ENCODE data around the gene CCDC112.

CCDC112 gene

DNA sequence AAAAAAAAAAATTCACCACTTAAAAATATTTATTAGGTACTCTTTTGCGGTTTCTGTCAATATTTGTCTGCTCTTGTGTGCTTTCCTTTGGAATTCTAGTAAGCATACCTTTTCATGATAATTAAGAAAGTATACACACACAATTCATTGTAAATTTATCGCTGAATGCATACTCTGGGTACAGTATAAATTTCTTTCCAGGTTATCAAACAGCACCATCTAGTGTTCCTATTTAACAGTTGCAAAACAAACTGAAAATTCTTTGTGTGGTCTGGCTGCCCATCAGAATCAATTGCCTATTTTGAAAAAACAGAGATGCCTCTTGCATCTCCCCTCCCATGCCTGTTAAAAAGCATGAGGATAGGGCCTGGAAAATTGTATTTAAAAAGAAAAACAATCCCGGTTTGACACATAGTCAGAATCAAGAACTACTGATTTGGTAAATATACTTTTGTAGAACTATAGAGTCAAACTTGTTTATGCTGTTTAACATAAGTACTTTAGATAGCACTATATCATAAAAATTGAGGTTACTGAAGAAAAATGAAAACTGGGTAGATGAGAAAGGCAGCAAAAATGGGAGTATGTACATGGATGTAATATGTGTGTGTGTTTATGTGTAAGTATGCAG is 50.0 kb downstream of the CCDC112 start:
- Mint-ChIP-seq H3K4me3 (no peak overlapping the region), H3K9me3 (no peaks in the 10 kb centered on the region), H3K27ac (no peak overlapping the region), H3K36me3 (peaks cover 7% of the 10 kb centered on the region), H3K4me1 (peaks cover 37% of the 10 kb centered on the region), H3K27me3 (no peaks in the 10 kb centered on the region)

DNA sequence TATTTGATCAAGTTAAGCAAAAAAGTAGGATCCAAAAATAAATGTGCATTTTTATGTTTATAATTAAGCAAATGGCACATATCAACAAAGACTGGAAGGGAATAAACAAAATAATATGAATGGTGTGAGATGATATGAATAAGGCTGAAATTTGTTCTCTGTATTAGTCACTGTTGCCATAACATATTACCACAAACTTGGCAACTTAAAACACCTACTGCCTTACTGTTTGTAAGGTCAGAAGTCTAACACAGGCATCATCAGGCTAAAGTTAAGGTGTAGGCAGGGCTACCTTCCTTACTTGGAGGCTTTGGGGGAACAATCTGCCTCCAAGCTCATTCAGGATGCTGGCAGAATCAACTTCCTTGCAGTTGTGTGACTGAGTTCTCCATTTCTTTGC is 53.0 kb downstream of the CCDC112 start:
- peaks cover 10% of the 10 kb centered on the region for H3K36me3 Mint-ChIP-seq
- H3K9me3 Mint-ChIP-seq = no peaks in the 10 kb centered on the region
- H3K4me1 Mint-ChIP-seq = peaks cover 24% of the 10 kb centered on the region
- H3K27me3 Mint-ChIP-seq = no peaks in the 10 kb centered on the region
- H3K27ac Mint-ChIP-seq = no peak overlapping the region
- no peak overlapping the region for H3K4me3 Mint-ChIP-seq

DNA sequence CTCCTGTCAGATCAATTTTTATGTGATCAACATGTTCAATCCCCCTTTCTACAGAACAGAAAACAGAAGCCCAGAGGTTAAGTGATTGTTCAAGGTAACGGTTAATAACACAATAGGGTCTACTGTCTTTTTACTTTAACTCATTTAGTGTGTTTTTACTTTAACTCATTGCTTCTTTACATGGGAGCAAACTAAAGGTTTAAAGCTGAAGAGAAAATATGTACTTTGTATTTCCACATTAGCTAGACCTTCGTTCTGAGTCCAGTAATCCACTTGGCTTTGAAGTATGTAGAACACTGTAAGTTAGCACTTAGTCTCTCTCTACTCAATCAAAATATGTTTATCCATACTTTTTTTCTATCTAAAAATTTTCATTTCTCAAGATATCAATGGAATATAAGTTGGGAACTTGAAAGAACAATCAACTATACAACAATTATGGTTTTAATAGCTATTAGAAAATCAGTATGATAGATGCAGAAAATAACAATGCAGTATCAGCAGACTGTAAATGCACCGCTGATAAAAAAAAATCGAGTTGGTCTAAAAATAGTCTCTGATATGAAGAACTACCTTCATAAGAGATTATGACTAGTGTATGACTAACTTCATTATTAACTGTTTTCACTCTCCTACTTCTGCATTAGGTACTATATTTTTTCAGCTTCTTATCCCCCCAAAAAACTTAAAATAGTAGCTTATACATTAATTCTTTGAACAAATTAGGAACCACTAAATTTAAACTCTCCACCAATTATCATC is 54.4 kb downstream of the CCDC112 start:
- peaks cover 24% of the 10 kb centered on the region for H3K4me1 Mint-ChIP-seq
- peaks cover 13% of the 10 kb centered on the region for H3K36me3 Mint-ChIP-seq
- H3K9me3 Mint-ChIP-seq = no peaks in the 10 kb centered on the region
- H3K4me3 Mint-ChIP-seq = no peak overlapping the region
- no peaks in the 10 kb centered on the region for H3K27me3 Mint-ChIP-seq
- peak overlapping the region; percentile 43 for H3K27ac Mint-ChIP-seq

DNA sequence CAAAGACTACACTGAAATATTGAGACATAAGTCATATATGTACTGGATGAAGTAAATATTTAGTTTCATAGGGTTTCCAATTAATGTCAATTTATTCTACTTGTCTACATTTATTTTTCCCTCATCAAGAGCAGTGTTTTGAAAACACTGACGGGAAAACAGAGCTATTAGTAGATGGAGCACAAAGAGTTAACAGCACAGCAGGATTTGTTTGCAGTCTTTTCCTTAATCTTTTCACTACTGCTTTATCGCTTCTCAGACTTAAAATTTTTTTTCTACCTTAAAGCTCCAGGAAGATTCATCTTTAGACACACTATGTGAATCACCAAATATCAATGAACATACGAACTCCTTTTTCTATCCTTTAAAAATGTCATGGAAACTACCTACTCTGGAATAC is 59.4 kb downstream of the CCDC112 start:
- H3K4me1 Mint-ChIP-seq = peaks cover 4% of the 10 kb centered on the region
- H3K9me3 Mint-ChIP-seq = no peaks in the 10 kb centered on the region
- no peaks in the 10 kb centered on the region for H3K27me3 Mint-ChIP-seq
- peaks cover 17% of the 10 kb centered on the region for H3K36me3 Mint-ChIP-seq
- no peak overlapping the region for H3K27ac Mint-ChIP-seq
- no peak overlapping the region for H3K4me3 Mint-ChIP-seq

DNA sequence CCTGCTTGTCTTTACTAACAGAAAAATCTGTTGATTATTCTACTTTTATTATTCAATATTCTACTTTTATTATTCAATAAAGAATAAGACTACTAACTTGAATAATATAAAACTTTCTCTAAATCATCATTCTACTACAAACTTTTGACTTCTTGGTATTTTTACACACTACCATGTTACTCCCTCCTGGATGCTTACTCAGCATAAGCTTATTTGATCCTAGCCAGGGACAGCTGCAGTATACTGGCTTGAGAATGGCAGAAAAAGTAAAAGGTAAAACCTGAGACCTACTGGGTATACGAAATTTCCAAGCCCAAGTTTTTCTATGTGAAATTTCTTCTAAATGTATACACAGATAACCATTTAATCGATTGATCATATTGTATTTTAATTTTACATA is 59.9 kb downstream of the CCDC112 start:
- peaks cover 20% of the 10 kb centered on the region for H3K36me3 Mint-ChIP-seq

DNA sequence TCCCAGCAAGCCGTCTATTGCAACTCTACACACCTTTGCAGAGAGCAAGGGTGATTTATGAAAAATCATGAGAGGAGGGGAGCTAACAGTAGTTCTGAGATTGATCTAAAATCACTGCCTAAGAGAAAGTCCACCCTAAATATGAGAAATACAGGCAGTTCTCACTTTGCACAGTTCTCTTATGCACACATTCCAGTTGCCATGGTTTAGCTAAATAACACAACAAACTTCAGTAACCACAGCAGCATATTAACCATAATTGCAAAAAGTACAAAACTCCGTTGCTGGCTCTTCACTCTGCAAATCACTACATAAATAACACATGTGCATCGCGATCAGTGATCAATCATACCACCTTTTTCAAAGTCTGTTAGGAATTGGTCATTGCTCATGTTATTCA is 64.9 kb downstream of the CCDC112 start:
- no peak overlapping the region for H3K27ac Mint-ChIP-seq
- no peaks in the 10 kb centered on the region for H3K4me1 Mint-ChIP-seq
- no peak overlapping the region for H3K4me3 Mint-ChIP-seq
- H3K27me3 Mint-ChIP-seq = no peaks in the 10 kb centered on the region
- no peaks in the 10 kb centered on the region for H3K9me3 Mint-ChIP-seq
- H3K36me3 Mint-ChIP-seq = peaks cover 28% of the 10 kb centered on the region

More for the DNA sequence above, 59.9 kb downstream of the CCDC112 start:
- no peak overlapping the region for H3K27ac Mint-ChIP-seq
- no peaks in the 10 kb centered on the region for H3K9me3 Mint-ChIP-seq
- no peak overlapping the region for H3K4me3 Mint-ChIP-seq
- no peaks in the 10 kb centered on the region for H3K4me1 Mint-ChIP-seq
- H3K27me3 Mint-ChIP-seq = no peaks in the 10 kb centered on the region

DNA sequence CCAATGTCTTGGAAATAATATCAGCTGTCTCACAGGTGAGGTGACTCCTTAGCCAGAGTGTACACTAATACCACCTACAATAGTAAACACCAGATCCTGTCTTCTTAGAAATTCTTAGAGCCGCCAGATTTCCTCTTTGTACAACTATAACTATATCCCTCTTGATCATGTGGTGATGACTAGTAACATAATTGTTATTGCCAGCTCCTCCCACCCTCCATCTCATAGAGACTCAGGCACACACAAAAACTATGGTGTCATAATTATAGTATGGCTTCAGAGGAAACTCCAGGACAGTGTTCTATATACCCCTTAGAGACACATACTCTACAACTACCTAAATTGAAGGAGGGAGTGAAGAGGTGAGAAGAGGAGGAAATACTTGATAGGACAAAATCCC is 66.8 kb downstream of the CCDC112 start:
- no peak overlapping the region for H3K4me3 Mint-ChIP-seq
- H3K27me3 Mint-ChIP-seq = no peaks in the 10 kb centered on the region
- no peak overlapping the region for H3K27ac Mint-ChIP-seq
- H3K36me3 Mint-ChIP-seq = peaks cover 31% of the 10 kb centered on the region
- H3K9me3 Mint-ChIP-seq = no peaks in the 10 kb centered on the region
- H3K4me1 Mint-ChIP-seq = no peaks in the 10 kb centered on the region

DNA sequence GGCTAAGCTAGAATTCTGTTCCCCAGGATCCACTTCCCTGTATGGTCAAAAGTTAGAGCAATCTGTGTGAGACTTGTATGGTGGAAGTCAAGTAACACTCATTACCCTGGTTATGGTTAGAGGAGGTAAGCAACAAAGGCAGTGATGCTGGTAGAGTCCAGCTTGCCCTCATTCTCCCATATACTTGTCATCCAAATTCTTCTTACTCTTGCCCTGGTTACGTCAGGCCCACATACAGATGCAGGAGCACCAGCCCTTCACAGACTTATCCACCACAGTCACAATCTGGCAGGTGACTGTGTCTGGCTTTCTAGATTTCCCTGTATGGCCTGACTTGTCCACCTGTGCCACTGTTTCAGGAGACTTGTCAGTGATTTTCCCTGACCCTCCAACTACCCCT is 69.2 kb downstream of the CCDC112 start:
- no peak overlapping the region for H3K27ac Mint-ChIP-seq
- no peak overlapping the region for H3K4me3 Mint-ChIP-seq
- H3K9me3 Mint-ChIP-seq = no peaks in the 10 kb centered on the region
- no peaks in the 10 kb centered on the region for H3K27me3 Mint-ChIP-seq
- peaks cover 32% of the 10 kb centered on the region for H3K36me3 Mint-ChIP-seq
- peaks cover 4% of the 10 kb centered on the region for H3K4me1 Mint-ChIP-seq
